NCI-H2171 treated with DMSO at 0.1 percent for 48 hours (cell line): ENCODE data around the gene TUBGCP6.
A peak's percentile ranks its signal among the peaks of the same experiment; 100 is the strongest.

Experiments
- DNase-seq: peaks from one replicate; lab custom pipeline; 2025; lab: John Stamatoyannopoulos, UW

Gene TUBGCP6

GRCh38 chr22:50244420-50245213, at the start of gene TUBGCP6:
Gene TUBGCP6, minus strand, starts transcription at chr22:50245023. Its CDS starts 564 bp downstream, at chr22:50244459.
- peak; percentile 91 for DNase-seq

- DNase-seq: no peak
These were observed 49.5 kb upstream of the TUBGCP6 start for GRCh38 chr22:50294319-50294656.

- no peak for DNase-seq
These were observed 48.9 kb upstream of the TUBGCP6 start for GRCh38 chr22:50293441-50294318.

- no peak for DNase-seq
These were observed 48.0 kb upstream of the TUBGCP6 start for GRCh38 chr22:50292643-50293440.

GRCh38 chr22:50289942-50290630, 45.3 kb upstream of the TUBGCP6 start:
- no peak for DNase-seq

- DNase-seq: no peak
These were observed 44.5 kb upstream of the TUBGCP6 start for GRCh38 chr22:50289151-50289941.

- no peak for DNase-seq
These were observed 42.9 kb upstream of the TUBGCP6 start for GRCh38 chr22:50287731-50288130.

GRCh38 chr22:50286701-50287318, 42.0 kb upstream of the TUBGCP6 start:
- no peak for DNase-seq

GRCh38 chr22:50286275-50286674, 41.5 kb upstream of the TUBGCP6 start:
- DNase-seq: no peak

GRCh38 chr22:50285568-50286229, 40.9 kb upstream of the TUBGCP6 start:
- no peak for DNase-seq

- DNase-seq: no peak
These were observed 39.7 kb upstream of the TUBGCP6 start for GRCh38 chr22:50284479-50284878.

- DNase-seq: no peak
These were observed 39.0 kb upstream of the TUBGCP6 start for GRCh38 chr22:50283821-50284220.

GRCh38 chr22:50282361-50283155, 37.7 kb upstream of the TUBGCP6 start:
- no peak for DNase-seq

- no peak for DNase-seq
These were observed 37.1 kb upstream of the TUBGCP6 start for GRCh38 chr22:50281957-50282356.

GRCh38 chr22:50281384-50281760, 36.5 kb upstream of the TUBGCP6 start:
- no peak for DNase-seq

GRCh38 chr22:50280708-50281383, 36.0 kb upstream of the TUBGCP6 start:
- DNase-seq: no peak

- no peak for DNase-seq
These were observed 35.3 kb upstream of the TUBGCP6 start for GRCh38 chr22:50280022-50280707.
